ENCODE data around the gene CELF4. TPM values are rescaled to one million over a fixed set of nuclear protein-coding genes. Genes with fewer than 3 reads are reported as not detected.

The CELF4 gene
- total and polyA plus RNA-seq, 10 of the 15 experiments (the other 5 are each of a cell fraction or from before 2014, with no cell fraction given), result 0.03 to 0.32 TPM; not detected in 8

DNA sequence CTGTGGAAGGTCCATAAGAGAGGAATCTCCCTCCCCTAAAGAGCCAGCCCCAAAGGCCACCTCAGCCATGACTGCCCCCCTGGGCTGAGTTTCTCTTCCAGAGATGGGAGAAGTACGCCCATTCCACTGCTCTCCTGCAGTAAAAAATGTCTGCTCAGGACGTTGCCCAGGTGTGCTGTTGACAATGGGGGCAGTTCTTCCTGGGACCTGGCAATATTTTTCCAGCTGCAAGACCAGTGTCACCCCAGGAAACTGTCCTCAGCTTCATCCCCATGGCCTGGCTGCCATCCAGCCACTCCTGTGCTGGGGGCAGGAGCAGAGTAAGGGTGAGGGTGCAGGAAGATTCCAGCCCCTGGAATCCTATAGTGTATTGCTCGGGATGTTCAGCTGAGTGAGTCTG is 14.3 kb downstream of the CELF4 start:
- SMC1A ChIA-PET (ENCODE audit: uncharacterized antibody, unreplicated experiment), result no interaction called here
- Histone ChIP-seq H3K4me1 (ENCODE audit: control insufficient read depth, insufficient read depth, low read length) (no peaks in the 10 kb centered on the region), H3K4me2 (ENCODE audit: control insufficient read depth, insufficient read depth) (no peak overlapping the region), H3K4me3 (no peak overlapping the region), H3K9me3 (replicated peaks; ENCODE audit: control insufficient read depth, insufficient read depth, low read length) (no peaks in the 10 kb centered on the region), H3K27me3 (replicated peaks in 1 of 2; ENCODE audit: control insufficient read depth in 2 of 2, insufficient read depth in 2 of 2, low read length in 1 of 2) (no peaks in the 10 kb centered on the region; a peak in 2 of 4 replicates), H3K27ac (ENCODE audit: control insufficient read depth, insufficient read depth) (no peak overlapping the region), H3K9ac (ENCODE audit: control insufficient read depth, insufficient read depth, low read length) (no peak overlapping the region), H2AFZ (ENCODE audit: control insufficient read depth, low read depth, low read length) (no peak overlapping the region), H3K79me2 (ENCODE audit: control insufficient read depth, insufficient read depth, low read length) (no peaks in the 10 kb centered on the region), H4K20me1 (ENCODE audit: control insufficient read depth, insufficient read depth) (no peaks in the 10 kb centered on the region), H3K36me3 (ENCODE audit: control insufficient read depth in 2 of 2, insufficient read depth in 2 of 2, low read length in 1 of 2) (no peaks in the 10 kb centered on the region)
- FAIRE-seq (no peak), ATAC-seq (no peak), DNase-seq (ENCODE audit: low read depth, low spot score) (no peak)
- WGBS (ENCODE audit: insufficient coverage, insufficient replicate concordance, low lambda C conversion rate, missing lambda C conversion rate), result 8% methylated on average over 3 of the region's 3 CpGs
- POLR2A ChIA-PET, result no interaction called here
- CTCF ChIA-PET, result no interaction called here
- in situ Hi-C loops (cut with MboI), result no loop called here
- BruUV-seq (replicated peaks), result no TSS peak
- TF ChIP-seq RAD51 (IDR thresholded peaks at IDR 0.05) (no peak), ASH2L (IDR thresholded peaks at IDR 0.05; ENCODE audit: borderline replicate concordance, low read depth) (no peak), ZNF24 (IDR thresholded peaks at IDR 0.05) (no peak), RUNX3 (IDR thresholded peaks at IDR 0.05; ENCODE audit: low read length) (no peak), GABPA (IDR thresholded peaks at IDR 0.05; ENCODE audit: low read depth) (no peak)
- TF ChIP-seq, protein P1, sequence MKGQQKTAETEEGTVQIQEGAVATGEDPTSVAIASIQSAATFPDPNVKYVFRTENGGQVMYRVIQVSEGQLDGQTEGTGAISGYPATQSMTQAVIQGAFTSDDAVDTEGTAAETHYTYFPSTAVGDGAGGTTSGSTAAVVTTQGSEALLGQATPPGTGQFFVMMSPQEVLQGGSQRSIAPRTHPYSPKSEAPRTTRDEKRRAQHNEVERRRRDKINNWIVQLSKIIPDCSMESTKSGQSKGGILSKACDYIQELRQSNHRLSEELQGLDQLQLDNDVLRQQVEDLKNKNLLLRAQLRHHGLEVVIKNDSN (IDR thresholded peaks at IDR 0.05; ENCODE audit: borderline replicate concordance, extremely low read length, insufficient read depth, low read depth, low read length), result no peak
- RAD21 ChIA-PET (ENCODE audit: unreplicated experiment), result no interaction called here
- intact Hi-C loops (cut with micrococcal nuclease; ENCODE audit: unreplicated experiment), result no loop called here

DNA sequence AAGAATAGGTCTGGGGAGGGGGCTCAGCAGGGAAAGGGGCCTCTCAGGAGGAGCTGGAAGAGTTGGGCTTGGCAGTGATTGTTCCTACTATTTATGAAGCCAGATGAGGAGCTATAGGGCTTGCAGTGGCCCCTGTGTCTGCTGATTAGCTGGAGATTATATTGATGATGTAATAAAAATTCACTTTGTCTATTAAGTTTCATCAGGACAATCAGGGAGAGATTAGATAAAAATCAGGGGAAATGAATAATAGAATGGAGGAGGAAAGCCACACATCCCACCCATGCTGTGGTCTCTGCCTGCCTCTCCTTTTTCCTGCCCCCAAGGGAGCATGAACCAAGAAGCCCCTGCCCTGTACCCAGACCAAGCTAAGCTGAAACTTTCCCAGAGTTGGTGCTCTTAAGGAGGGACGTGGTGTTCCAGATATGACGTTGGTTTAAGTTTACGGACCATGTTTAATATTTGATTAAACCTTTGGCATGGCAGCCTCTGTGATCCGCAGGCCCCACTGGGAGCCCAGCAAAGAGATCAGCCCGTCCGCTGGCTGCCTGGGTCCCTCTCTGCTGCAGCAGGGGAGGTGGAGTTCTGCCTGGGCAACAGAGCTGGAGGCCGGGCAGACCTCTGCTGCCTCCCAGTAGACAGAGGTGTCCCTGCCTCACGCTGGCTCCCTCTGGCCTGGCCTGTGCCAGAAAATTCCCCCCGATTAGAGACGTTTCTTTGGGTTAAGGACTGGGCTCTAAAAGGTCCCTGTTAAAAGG is 15.3 kb downstream of the CELF4 start:
- Histone ChIP-seq H3K9ac (ENCODE audit: control insufficient read depth, insufficient read depth, low read length) (no peak overlapping the region), H3K4me2 (ENCODE audit: control insufficient read depth, insufficient read depth) (no peak overlapping the region), H3K79me2 (ENCODE audit: control insufficient read depth, insufficient read depth, low read length) (no peaks in the 10 kb centered on the region), H3K4me3 (no peak overlapping the region), H3K27me3 (replicated peaks in 1 of 2; ENCODE audit: control insufficient read depth in 2 of 2, insufficient read depth in 2 of 2, low read length in 1 of 2) (no peaks in the 10 kb centered on the region; a peak in 2 of 4 replicates), H3K4me1 (ENCODE audit: control insufficient read depth, insufficient read depth, low read length) (no peaks in the 10 kb centered on the region), H3K27ac (ENCODE audit: control insufficient read depth, insufficient read depth) (no peak overlapping the region), H4K20me1 (ENCODE audit: control insufficient read depth, insufficient read depth) (no peaks in the 10 kb centered on the region), H2AFZ (ENCODE audit: control insufficient read depth, low read depth, low read length) (no peak overlapping the region), H3K9me3 (replicated peaks; ENCODE audit: control insufficient read depth, insufficient read depth, low read length) (no peaks in the 10 kb centered on the region), H3K36me3 (ENCODE audit: control insufficient read depth in 2 of 2, insufficient read depth in 2 of 2, low read length in 1 of 2) (no peaks in the 10 kb centered on the region)
- ATAC-seq (no peak), DNase-seq (ENCODE audit: low read depth, low spot score) (no peak), FAIRE-seq (no peak)
- ChIA-PET RAD21 (ENCODE audit: unreplicated experiment) (no interaction called here), SMC1A (ENCODE audit: uncharacterized antibody, unreplicated experiment) (no interaction called here), CTCF (no interaction called here), POLR2A (no interaction called here)
- BruUV-seq (replicated peaks), result no TSS peak
- WGBS (ENCODE audit: insufficient coverage, insufficient replicate concordance, low lambda C conversion rate, missing lambda C conversion rate), result 30% methylated on average over 10 of the region's 10 CpGs
- in situ Hi-C loops (cut with MboI) (no loop called here), intact Hi-C loops (cut with micrococcal nuclease; ENCODE audit: unreplicated experiment) (no loop called here)
- TF ChIP-seq CEBPB (IDR thresholded peaks at IDR 0.05; ENCODE audit: borderline replicate concordance in 1 of 2, low read depth in 2 of 2, low read length in 2 of 2) (no peak), POLR2AphosphoS2 (IDR thresholded peaks at IDR 0.05; ENCODE audit: low read depth, low read length) (no peak), SIN3A (IDR thresholded peaks at IDR 0.05; ENCODE audit: low read depth, low read length) (no peak), MTA2 (IDR thresholded peaks at IDR 0.05; ENCODE audit: low read depth) (no peak)
- TF ChIP-seq, protein P2, sequence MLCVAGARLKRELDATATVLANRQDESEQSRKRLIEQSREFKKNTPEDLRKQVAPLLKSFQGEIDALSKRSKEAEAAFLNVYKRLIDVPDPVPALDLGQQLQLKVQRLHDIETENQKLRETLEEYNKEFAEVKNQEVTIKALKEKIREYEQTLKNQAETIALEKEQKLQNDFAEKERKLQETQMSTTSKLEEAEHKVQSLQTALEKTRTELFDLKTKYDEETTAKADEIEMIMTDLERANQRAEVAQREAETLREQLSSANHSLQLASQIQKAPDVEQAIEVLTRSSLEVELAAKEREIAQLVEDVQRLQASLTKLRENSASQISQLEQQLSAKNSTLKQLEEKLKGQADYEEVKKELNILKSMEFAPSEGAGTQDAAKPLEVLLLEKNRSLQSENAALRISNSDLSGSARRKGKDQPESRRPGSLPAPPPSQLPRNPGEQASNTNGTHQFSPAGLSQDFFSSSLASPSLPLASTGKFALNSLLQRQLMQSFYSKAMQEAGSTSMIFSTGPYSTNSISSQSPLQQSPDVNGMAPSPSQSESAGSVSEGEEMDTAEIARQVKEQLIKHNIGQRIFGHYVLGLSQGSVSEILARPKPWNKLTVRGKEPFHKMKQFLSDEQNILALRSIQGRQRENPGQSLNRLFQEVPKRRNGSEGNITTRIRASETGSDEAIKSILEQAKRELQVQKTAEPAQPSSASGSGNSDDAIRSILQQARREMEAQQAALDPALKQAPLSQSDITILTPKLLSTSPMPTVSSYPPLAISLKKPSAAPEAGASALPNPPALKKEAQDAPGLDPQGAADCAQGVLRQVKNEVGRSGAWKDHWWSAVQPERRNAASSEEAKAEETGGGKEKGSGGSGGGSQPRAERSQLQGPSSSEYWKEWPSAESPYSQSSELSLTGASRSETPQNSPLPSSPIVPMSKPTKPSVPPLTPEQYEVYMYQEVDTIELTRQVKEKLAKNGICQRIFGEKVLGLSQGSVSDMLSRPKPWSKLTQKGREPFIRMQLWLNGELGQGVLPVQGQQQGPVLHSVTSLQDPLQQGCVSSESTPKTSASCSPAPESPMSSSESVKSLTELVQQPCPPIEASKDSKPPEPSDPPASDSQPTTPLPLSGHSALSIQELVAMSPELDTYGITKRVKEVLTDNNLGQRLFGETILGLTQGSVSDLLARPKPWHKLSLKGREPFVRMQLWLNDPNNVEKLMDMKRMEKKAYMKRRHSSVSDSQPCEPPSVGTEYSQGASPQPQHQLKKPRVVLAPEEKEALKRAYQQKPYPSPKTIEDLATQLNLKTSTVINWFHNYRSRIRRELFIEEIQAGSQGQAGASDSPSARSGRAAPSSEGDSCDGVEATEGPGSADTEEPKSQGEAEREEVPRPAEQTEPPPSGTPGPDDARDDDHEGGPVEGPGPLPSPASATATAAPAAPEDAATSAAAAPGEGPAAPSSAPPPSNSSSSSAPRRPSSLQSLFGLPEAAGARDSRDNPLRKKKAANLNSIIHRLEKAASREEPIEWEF (IDR thresholded peaks at IDR 0.05; ENCODE audit: insufficient replicate concordance, low read depth, low read length), result no peak

Data from GM12878 (cell line).